ENCODE data around the gene MARCHF9.

- TF ChIP-seq CTCF (conservative IDR thresholded peaks at IDR 0.05) (no peak), EZH2 (IDR thresholded peaks at IDR 0.05; ENCODE audit: low read depth) (no peak)
Observed at GRCh38 chr12:57806677-57807076, 51.8 kb downstream of the MARCHF9 start.
